DOHH2 (cell line): Measurements from ENCODE around the gene TIMMDC1.

Experiments
- CTCF ChIP-seq: fragments of 200-600 bp; sonication (generic); IDR thresholded peaks from one replicate; pipeline ENCODE4 v1.5.1; 2014; ENCODE audit warnings: antibody characterized with exemption, mild to moderate bottlenecking, low read depth, low read length; ENCODE audit not compliant: poor library complexity, severe bottlenecking
- EZH2phosphoT487 ChIP-seq: fragments of 200-600 bp; sonication (generic); IDR thresholded peaks from 2 replicates; pipeline ENCODE4 v1.6.1; 2017; ENCODE audit warnings: borderline replicate concordance, mild to moderate bottlenecking, antibody characterized with exemption, low read length, moderate library complexity, mixed read lengths

- no peak for TF ChIP-seq CTCF
- TF ChIP-seq EZH2phosphoT487, result no peak
Observed at GRCh38 chr3:119457246-119457645, 41.1 kb upstream of the TIMMDC1 start.
